T-helper 1 cell treated with Interleukin-12 subunit alpha and Interleukin-12 subunit beta and Interleukin-4 antibody, amounts not matched to agents 30 μg/mL and 1 μg/mL, for 36 hours (primary cell): Measurements from ENCODE around the gene ITPK1.

ENCODE experiments used
- H3K27ac Mint-ChIP-seq: one replicate; pipeline ENCODE4 v1.8.0; 2021; ENCODE audit warnings: mild to moderate bottlenecking, mixed read lengths
- H3K27me3 Mint-ChIP-seq: one replicate; pipeline ENCODE4 v1.8.0; 2021; ENCODE audit warnings: low read depth, mixed read lengths
- H3K36me3 Mint-ChIP-seq: one replicate; pipeline ENCODE4 v1.8.0; 2021; ENCODE audit warnings: low read depth, mixed read lengths
- H3K4me1 Mint-ChIP-seq: one replicate; pipeline ENCODE4 v1.8.0; 2021; ENCODE audit warnings: low read depth, mixed read lengths
- H3K4me3 Mint-ChIP-seq: one replicate; pipeline ENCODE4 v1.8.0; 2021; ENCODE audit warnings: mild to moderate bottlenecking, moderate library complexity, mixed read lengths
- H3K9me3 Mint-ChIP-seq: one replicate; pipeline ENCODE4 v1.8.0; 2021; ENCODE audit warnings: mixed read lengths

Gene ITPK1

GRCh38 chr14:92997343-92998061, 118.2 kb downstream of the ITPK1 start:
- H3K27me3 Mint-ChIP-seq, result no peaks in the 10 kb centered on the region

GRCh38 chr14:92995620-92996019, 120.1 kb downstream of the ITPK1 start:
- no peaks in the 10 kb centered on the region for H3K4me1 Mint-ChIP-seq

More at GRCh38 chr14:92997343-92998061, 118.2 kb downstream of the ITPK1 start:
- no peak overlapping the region for H3K4me3 Mint-ChIP-seq
- no peaks in the 10 kb centered on the region for H3K4me1 Mint-ChIP-seq
- H3K36me3 Mint-ChIP-seq, result peaks cover 2% of the 10 kb centered on the region
- H3K27ac Mint-ChIP-seq, result no peak overlapping the region
- H3K9me3 Mint-ChIP-seq, result no peaks in the 10 kb centered on the region

GRCh38 chr14:92994942-92995341, 120.8 kb downstream of the ITPK1 start:
- Mint-ChIP-seq H3K27ac (no peak overlapping the region), H3K27me3 (no peaks in the 10 kb centered on the region), H3K9me3 (no peaks in the 10 kb centered on the region), H3K4me3 (no peak overlapping the region), H3K4me1 (no peaks in the 10 kb centered on the region), H3K36me3 (peaks cover 2% of the 10 kb centered on the region)

More at GRCh38 chr14:92995620-92996019, 120.1 kb downstream of the ITPK1 start:
- peaks cover 2% of the 10 kb centered on the region for H3K36me3 Mint-ChIP-seq
- H3K27me3 Mint-ChIP-seq, result no peaks in the 10 kb centered on the region
- no peak overlapping the region for H3K4me3 Mint-ChIP-seq
- no peak overlapping the region for H3K27ac Mint-ChIP-seq
- H3K9me3 Mint-ChIP-seq, result no peaks in the 10 kb centered on the region

- Mint-ChIP-seq H3K36me3 (peaks cover 2% of the 10 kb centered on the region), H3K27me3 (no peaks in the 10 kb centered on the region), H3K27ac (no peak overlapping the region), H3K4me3 (no peak overlapping the region), H3K4me1 (no peaks in the 10 kb centered on the region), H3K9me3 (no peaks in the 10 kb centered on the region)
These were observed 121.5 kb downstream of the ITPK1 start for GRCh38 chr14:92994131-92994676.

- Mint-ChIP-seq H3K27ac (no peak overlapping the region), H3K36me3 (peaks cover 2% of the 10 kb centered on the region), H3K27me3 (no peaks in the 10 kb centered on the region), H3K4me1 (no peaks in the 10 kb centered on the region), H3K4me3 (no peak overlapping the region), H3K9me3 (no peaks in the 10 kb centered on the region)
These were observed 122.4 kb downstream of the ITPK1 start for GRCh38 chr14:92993302-92993701.

- Mint-ChIP-seq H3K4me3 (no peak overlapping the region), H3K9me3 (no peaks in the 10 kb centered on the region), H3K36me3 (peaks cover 2% of the 10 kb centered on the region), H3K27ac (no peak overlapping the region), H3K4me1 (no peaks in the 10 kb centered on the region), H3K27me3 (no peaks in the 10 kb centered on the region)
These were observed 124.2 kb downstream of the ITPK1 start for GRCh38 chr14:92991536-92991935.

GRCh38 chr14:92990456-92991430, 125.0 kb downstream of the ITPK1 start:
- no peaks in the 10 kb centered on the region for H3K27me3 Mint-ChIP-seq
- no peak overlapping the region for H3K27ac Mint-ChIP-seq
- H3K4me3 Mint-ChIP-seq, result no peak overlapping the region
- H3K36me3 Mint-ChIP-seq, result peaks cover 2% of the 10 kb centered on the region
- peaks cover 1% of the 10 kb centered on the region for H3K4me1 Mint-ChIP-seq
- H3K9me3 Mint-ChIP-seq, result no peaks in the 10 kb centered on the region

GRCh38 chr14:92988786-92989755, 126.7 kb downstream of the ITPK1 start:
- Mint-ChIP-seq H3K27ac (no peak overlapping the region), H3K4me3 (no peak overlapping the region), H3K9me3 (no peaks in the 10 kb centered on the region)

GRCh38 chr14:92987713-92988510, 127.8 kb downstream of the ITPK1 start:
- H3K27ac Mint-ChIP-seq, result no peak overlapping the region
- no peak overlapping the region for H3K4me3 Mint-ChIP-seq
- H3K4me1 Mint-ChIP-seq, result peaks cover 3% of the 10 kb centered on the region
- H3K27me3 Mint-ChIP-seq, result no peaks in the 10 kb centered on the region
- peaks cover 2% of the 10 kb centered on the region for H3K36me3 Mint-ChIP-seq
- H3K9me3 Mint-ChIP-seq, result no peaks in the 10 kb centered on the region

More at GRCh38 chr14:92988786-92989755, 126.7 kb downstream of the ITPK1 start:
- Mint-ChIP-seq H3K27me3 (no peaks in the 10 kb centered on the region), H3K4me1 (peaks cover 3% of the 10 kb centered on the region), H3K36me3 (peaks cover 2% of the 10 kb centered on the region)

- Mint-ChIP-seq H3K4me1 (peaks cover 3% of the 10 kb centered on the region), H3K4me3 (no peak overlapping the region), H3K27ac (no peak overlapping the region), H3K27me3 (no peaks in the 10 kb centered on the region), H3K9me3 (no peaks in the 10 kb centered on the region), H3K36me3 (no peaks in the 10 kb centered on the region)
These were observed 128.6 kb downstream of the ITPK1 start for GRCh38 chr14:92987148-92987570.

GRCh38 chr14:92986254-92987147, 129.2 kb downstream of the ITPK1 start:
- Mint-ChIP-seq H3K4me1 (peaks cover 3% of the 10 kb centered on the region), H3K27me3 (no peaks in the 10 kb centered on the region), H3K27ac (no peak overlapping the region), H3K9me3 (peaks cover 3% of the 10 kb centered on the region), H3K4me3 (no peak overlapping the region), H3K36me3 (peaks cover 3% of the 10 kb centered on the region)

- H3K4me1 Mint-ChIP-seq, result peaks cover 3% of the 10 kb centered on the region
- peaks cover 10% of the 10 kb centered on the region for H3K36me3 Mint-ChIP-seq
- H3K27ac Mint-ChIP-seq, result no peak overlapping the region
- H3K9me3 Mint-ChIP-seq, result peaks cover 11% of the 10 kb centered on the region
- H3K4me3 Mint-ChIP-seq, result no peak overlapping the region
- no peaks in the 10 kb centered on the region for H3K27me3 Mint-ChIP-seq
These were observed 130.2 kb downstream of the ITPK1 start for GRCh38 chr14:92985521-92985920.
